GM19023 (cell line): Measurements from ENCODE around the gene HDAC1.
A peak's percentile ranks its signal among the peaks of the same experiment; 100 is the strongest.
"Not testable (repeated sequence)": the region's sequence is repeated elsewhere in the genome, so short reads cannot be mapped to it uniquely, and the experiment has no call there.

Experiments
- ATAC-seq: cut with Tn5 transposase; IDR thresholded peaks from one replicate; pipeline ENCODE4 v1.9.1; 2021; ENCODE audit warnings: mild to moderate bottlenecking, moderate library complexity; ENCODE audit not compliant: unreplicated experiment

HDAC1 gene

GRCh38 chr1:32341971-32342370, 50.1 kb downstream of the HDAC1 start:
- no peak for ATAC-seq

DNA sequence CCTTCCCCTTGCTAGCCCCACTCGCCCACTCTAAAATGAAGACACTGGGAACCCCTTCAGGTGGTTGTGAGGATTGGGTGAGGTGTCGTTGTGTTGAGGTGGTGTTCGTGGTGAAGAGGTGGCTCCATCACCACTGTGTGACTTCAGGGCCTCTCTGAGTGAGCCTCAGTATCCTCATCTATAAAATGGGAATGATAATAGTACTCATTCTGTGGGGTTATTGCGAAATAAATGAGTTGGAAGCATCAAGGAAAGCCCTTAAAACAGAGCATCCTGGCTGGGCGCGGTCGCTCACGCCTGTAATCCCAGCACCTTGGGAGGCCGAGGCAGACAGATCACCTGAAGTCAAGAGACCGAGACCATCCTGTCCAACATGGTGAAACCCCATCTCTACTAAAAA, 50.8 kb downstream of the HDAC1 start:
- no peak for ATAC-seq

DNA sequence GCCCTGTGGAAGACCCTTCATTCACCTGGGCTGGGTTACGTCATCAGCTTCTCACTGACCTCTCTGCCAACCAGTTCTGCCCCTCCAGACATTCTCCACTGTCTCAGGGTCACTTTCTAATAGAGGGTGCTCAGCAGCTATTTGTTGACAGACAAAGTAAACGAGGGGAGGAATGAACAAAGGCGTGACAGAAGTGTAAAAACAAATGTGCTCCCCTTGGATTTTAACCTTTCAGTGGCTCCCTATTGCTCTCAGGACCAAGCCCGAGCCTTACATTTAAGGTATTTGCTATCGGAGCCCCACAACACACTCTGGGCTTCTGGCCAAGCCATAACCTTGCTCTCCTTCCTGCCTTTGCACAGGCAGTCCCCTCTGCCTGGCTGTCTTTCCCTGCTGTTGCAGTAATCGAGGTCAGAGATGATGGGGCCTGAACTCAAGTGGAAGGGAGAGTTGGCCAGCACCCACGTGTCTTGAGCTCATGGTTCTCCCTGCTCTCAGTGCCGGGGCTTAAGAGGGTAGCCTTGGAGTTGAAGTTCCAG, 53.5 kb downstream of the HDAC1 start:
- no peak for ATAC-seq

- ATAC-seq: no peak
Observed at GRCh38 chr1:32346532-32347157, 54.8 kb downstream of the HDAC1 start.

GRCh38 chr1:32349211-32349708, 57.4 kb downstream of the HDAC1 start:
- no peak for ATAC-seq

DNA sequence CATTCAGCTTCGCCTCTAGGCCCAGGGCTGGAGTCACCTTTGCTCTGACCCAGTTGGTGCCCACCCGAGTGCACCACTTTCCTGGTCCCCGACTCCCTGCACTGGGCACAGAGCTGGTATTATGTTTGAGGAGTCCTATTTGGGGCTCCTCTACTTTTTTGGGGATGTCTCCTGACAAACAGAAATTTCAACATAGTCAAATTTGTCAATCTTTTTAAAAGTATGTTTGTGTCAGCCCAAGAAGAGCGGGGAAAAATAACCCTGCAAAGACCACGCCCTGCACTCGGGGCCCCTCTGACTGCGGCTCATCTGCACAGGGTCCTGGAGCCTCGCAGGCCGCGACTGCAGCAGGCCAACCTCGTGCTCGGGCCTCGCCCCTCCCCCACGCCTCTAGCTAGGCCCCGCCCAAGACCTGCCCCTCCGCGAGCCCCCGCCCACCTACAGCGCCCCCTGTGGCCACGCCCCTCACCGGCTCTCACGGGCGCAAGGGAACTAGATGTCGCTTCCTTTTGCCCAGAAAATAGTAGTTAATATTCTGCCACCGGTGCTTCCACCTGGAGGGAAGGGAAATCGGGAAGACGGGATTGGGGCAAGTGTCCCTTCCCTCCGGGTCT, 59.0 kb downstream of the HDAC1 start:
- ATAC-seq: peak; percentile 39

GRCh38 chr1:32351399-32352238, 59.7 kb downstream of the HDAC1 start:
- peak; percentile 89 for ATAC-seq

DNA sequence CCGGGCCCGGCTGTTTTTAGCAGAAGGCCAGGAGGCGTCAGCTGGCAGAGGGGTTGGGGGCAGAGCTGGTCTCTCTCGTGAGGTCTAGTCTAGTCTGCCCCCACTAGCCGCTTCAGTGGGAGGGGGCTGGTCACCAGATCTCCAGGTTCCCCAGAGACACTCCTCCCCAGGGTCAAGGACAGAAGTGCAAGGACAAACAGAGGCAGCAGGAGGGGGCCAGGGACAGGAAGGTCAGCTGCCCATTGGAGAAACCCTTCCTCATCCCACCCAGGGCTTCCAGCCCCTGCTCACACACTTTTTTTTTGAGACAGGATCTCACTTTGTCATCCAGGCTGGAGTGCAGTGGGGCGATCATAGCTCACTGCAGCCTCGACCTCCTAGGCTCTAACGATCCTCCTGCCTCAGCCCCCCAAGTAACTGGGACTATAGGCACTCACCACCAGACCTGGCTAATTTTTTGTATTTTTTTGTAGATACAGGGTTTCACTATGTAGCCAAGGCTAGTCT, 60.4 kb downstream of the HDAC1 start:
- ATAC-seq: no peak

DNA sequence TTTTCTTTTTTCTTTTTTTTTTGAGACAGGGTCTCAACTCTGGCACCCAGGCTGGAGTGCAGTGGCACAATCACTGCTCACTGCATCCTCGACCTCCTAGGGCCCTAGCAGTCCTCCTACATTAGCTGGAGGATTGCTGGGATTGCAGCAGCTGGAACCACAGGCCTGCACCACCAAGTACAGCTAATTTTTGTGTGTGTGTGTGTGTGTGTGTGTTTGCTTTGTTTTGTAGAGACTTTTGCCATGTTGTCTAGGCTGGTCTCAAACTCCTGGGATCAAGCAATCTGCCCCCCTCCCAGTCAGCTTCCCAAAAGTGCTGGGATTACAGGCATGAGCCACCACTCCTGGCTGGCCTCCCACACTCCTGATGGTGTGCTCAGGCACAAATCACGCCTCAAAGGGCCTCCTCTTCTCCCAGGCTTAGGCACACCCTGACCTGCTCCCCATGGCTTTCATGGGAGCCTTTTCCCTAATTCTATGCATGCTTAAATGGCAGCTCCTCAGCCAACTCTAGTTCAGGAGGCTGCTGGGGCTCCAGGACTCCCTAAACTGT, 61.0 kb downstream of the HDAC1 start:
- ATAC-seq: no peak

DNA sequence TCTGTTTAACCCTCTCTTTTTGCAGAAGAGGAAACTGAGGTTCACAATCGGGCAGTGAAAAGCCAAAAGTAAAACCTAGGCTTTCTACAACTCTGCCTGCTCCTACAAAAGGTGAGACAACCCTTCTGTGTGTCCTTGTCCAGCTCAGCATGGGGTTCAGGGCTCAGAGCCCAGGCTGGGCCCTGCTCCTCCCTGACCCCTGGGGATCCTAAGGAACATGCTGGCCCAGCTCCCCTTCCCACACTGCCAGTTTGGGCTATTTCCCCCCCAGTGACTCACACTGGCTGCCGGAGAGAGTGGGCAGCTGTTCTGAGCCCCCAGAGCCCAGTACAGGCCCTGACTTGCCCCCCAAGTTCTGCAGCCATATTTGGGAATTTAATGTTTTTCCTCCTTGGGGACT, 61.5 kb downstream of the HDAC1 start:
- ATAC-seq: no peak

GRCh38 chr1:32353886-32354570, 62.1 kb downstream of the HDAC1 start:
- no peak for ATAC-seq

GRCh38 chr1:32355778-32356177, 63.9 kb downstream of the HDAC1 start:
- not testable (repeated sequence) for ATAC-seq

DNA sequence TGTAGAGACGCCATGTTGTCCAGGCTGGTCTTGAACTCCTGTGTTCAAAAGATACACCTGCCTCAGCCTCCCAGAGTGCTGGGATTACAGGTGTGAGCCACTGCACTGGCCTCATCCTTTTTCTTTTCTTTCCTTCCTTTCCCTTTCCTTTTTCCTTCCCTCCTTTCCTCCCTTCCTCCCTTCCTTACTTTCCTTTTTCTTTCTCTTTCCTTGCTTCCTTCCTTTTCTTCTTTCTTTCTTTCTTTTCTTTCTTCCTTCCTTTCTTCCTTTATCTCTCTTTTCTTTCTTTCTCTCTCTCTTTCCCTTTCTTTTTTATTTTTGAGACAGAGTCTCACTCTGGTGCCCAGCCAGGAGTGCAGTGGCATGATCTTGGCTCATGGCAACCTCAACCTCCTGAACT, 64.6 kb downstream of the HDAC1 start:
- ATAC-seq: no peak

DNA sequence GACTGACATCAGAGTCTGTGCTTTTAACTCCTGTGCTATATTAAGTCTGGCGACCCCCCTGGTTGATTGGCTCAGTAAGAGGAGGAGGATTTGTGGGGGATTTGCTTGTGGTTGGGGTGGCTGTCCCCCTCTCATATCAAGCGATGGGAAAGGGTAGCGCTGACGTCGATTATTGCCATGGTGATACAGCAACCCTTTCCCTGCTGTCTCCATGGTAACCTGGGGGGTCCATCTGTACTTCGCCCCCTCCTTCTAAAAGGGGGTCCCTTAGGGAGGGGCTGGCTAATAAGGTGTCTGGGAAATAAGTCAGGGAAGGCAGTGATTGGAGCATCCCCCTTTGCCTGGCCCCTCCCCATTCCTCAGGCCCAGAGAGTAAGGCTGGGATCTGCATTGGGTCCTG, 65.7 kb downstream of the HDAC1 start:
- ATAC-seq: no peak

GRCh38 chr1:32358435-32358834, 66.6 kb downstream of the HDAC1 start:
- ATAC-seq: no peak

DNA sequence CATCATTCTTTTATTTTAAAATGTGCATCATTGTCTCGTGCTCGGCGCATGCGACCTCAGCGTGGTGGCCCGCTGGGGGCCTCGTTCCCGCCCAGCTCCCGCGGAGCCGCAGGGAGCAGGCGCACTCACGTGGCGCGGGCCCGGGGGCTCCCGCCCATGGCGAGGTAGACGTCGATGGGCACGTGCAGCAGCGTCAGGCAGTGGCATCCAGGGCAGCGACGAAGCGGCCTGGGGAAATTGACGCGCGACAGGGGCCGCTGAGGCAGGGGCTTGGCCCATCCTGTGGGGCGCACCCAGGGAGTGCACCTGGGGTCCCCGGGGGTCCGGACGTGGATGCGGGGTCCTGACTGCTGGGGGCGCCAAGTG, 69.4 kb downstream of the HDAC1 start:
- no peak for ATAC-seq

DNA sequence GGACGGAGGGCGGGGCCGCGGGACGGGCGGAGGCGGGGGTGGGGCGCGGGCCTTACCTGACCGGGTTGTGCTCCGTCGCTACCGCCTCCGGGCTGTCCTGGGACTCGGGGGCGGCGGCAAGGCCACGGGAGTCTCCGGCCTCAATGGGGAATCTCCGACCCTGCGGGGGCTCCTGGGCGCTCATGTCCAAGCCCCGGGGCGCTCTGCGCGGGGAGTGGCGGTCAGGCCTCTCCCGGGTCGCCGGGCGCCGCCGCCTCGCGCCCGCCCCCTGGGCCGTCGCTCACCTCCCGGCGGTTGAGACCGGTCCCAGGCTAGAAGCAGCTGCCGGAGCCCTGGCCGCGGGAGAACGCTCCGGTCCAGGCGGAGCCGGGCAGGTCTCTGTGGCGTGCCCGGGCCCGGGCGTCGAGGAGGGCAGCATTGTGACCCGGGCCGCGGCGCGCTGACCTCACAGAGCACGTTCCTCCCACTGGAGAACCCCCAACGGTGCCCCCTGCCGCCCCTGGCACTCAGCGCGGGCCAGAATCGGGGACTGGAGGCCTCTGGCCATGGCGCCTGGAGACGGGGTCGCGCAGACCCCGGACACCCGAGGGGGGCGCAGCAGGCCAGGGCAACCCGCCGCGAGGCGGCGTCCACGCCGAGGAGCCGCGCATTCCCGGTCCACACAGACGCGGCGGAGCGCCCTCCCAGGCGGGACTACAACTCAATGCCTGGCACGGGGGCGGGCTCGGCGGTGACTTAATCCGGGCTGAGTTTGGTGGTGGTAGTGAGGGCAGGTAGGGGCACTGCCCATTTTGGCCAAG, 70.0 kb downstream of the HDAC1 start:
- ATAC-seq: no peak

- no peak for ATAC-seq
Observed at GRCh38 chr1:32362474-32363313, 70.8 kb downstream of the HDAC1 start, which contains the start of the genes FAM229A and TSSK3. Gene FAM229A (minus strand): TSS chr1:32362485. CDS start chr1:32362091, 394 bp downstream. Gene TSSK3 (plus strand): TSS chr1:32362539. CDS start chr1:32362702, 163 bp downstream.

GRCh38 chr1:32363713-32364112, 71.8 kb downstream of the HDAC1 start:
- no peak for ATAC-seq
